WERI-Rb-1 (cell line): ENCODE data around the gene MAP3K4.
A peak's percentile ranks its signal among the peaks of the same experiment; 100 is the strongest.

ENCODE experiments used
- DNase-seq: peaks from one replicate; pipeline ENCODE4 v3.0.0-alpha.2; 2020
- H3K27ac ChIP-seq: fragments of 250-450 bp; sonication (Bioruptor Pico); 2 replicates; pipeline ENCODE4 v1.5.1; 2020; ENCODE audit warnings: mild to moderate bottlenecking, moderate library complexity
- H3K27me3 ChIP-seq: fragments of 250-450 bp; sonication (Bioruptor Pico); 2 replicates; pipeline ENCODE4 v1.5.1; 2021; ENCODE audit warnings: mild to moderate bottlenecking, low read depth, moderate library complexity; ENCODE audit not compliant: insufficient read depth, severe bottlenecking
- H3K36me3 ChIP-seq: fragments of 250-450 bp; sonication (Bioruptor Pico); 2 replicates; pipeline ENCODE4 v1.5.1; 2020; ENCODE audit warnings: mild to moderate bottlenecking, moderate library complexity
- H3K4me3 ChIP-seq: 2 replicates; pipeline ENCODE4 v1.5.1; 2011; ENCODE audit warnings: low read depth, mild to moderate bottlenecking, control low read depth, low read length
- H3K9me3 ChIP-seq: fragments of 250-450 bp; sonication (Bioruptor Pico); 2 replicates; pipeline ENCODE4 v1.5.1; 2021; ENCODE audit warnings: mild to moderate bottlenecking, moderate library complexity; ENCODE audit not compliant: severe bottlenecking
- CTCF ChIP-seq: IDR thresholded peaks from 2 replicates; pipeline ENCODE4 v1.5.1; 2011; ENCODE audit warnings: low read depth, mild to moderate bottlenecking, control low read depth, inconsistent platforms, low read length

The MAP3K4 gene

GRCh38 chr6:161151660-161152526 is 160.3 kb downstream of the MAP3K4 start:
- no peaks in the 10 kb centered on the region for H3K27me3 ChIP-seq
- DNase-seq = no peak
- no peak overlapping the region for H3K4me3 ChIP-seq
- no peaks in the 10 kb centered on the region for H3K36me3 ChIP-seq
- TF ChIP-seq CTCF = no peak
- no peak overlapping the region for H3K27ac ChIP-seq
- H3K9me3 ChIP-seq = no peaks in the 10 kb centered on the region

- no peak for TF ChIP-seq CTCF
Measured at GRCh38 chr6:161152527-161152862, 160.9 kb downstream of the MAP3K4 start.

GRCh38 chr6:161152907-161153662 is 161.5 kb downstream of the MAP3K4 start:
- H3K4me3 ChIP-seq = no peak overlapping the region
- TF ChIP-seq CTCF = peak; percentile 56
- H3K36me3 ChIP-seq = no peaks in the 10 kb centered on the region

More at GRCh38 chr6:161152527-161152862, 160.9 kb downstream of the MAP3K4 start:
- Histone ChIP-seq H3K9me3 (no peaks in the 10 kb centered on the region), H3K36me3 (no peaks in the 10 kb centered on the region), H3K27ac (no peak overlapping the region), H3K4me3 (no peak overlapping the region), H3K27me3 (no peaks in the 10 kb centered on the region)
- no peak for DNase-seq

GRCh38 chr6:161153725-161154124 is 162.2 kb downstream of the MAP3K4 start:
- no peak for DNase-seq
- no peaks in the 10 kb centered on the region for H3K36me3 ChIP-seq
- TF ChIP-seq CTCF = no peak
- H3K27me3 ChIP-seq = no peaks in the 10 kb centered on the region
- H3K4me3 ChIP-seq = no peak overlapping the region
- no peak overlapping the region for H3K27ac ChIP-seq
- no peaks in the 10 kb centered on the region for H3K9me3 ChIP-seq

More at GRCh38 chr6:161152907-161153662, 161.5 kb downstream of the MAP3K4 start:
- Histone ChIP-seq H3K27me3 (no peaks in the 10 kb centered on the region), H3K27ac (no peak overlapping the region), H3K9me3 (no peaks in the 10 kb centered on the region)
- no peak for DNase-seq

- Histone ChIP-seq H3K36me3 (no peaks in the 10 kb centered on the region), H3K4me3 (no peak overlapping the region), H3K27ac (no peak overlapping the region), H3K27me3 (no peaks in the 10 kb centered on the region), H3K9me3 (no peaks in the 10 kb centered on the region)
- no peak for TF ChIP-seq CTCF
- DNase-seq = no peak
Measured at GRCh38 chr6:161154796-161155335, 163.3 kb downstream of the MAP3K4 start.
